Stimulated activated CD8-positive, alpha-beta memory T cell treated with anti-CD3 and anti-CD28 coated beads, Interleukin-7, amount 100 ng/mL, for 24 hours (primary cell): ENCODE results near the gene DOK1.
"Not testable (repeated sequence)": the region's sequence is repeated elsewhere in the genome, so short reads cannot be mapped to it uniquely, and the experiment has no call there.

Experiments
- DNase-seq: peaks from one replicate; pipeline ENCODE4 v3.0.0-alpha.2; 2020; ENCODE audit warnings: low read depth

The DOK1 gene

GRCh38 chr2:74548900-74549826 lies 5.4 kb upstream of the DOK1 start:
- no peak for DNase-seq

GRCh38 chr2:74550231-74550630 lies 4.3 kb upstream of the DOK1 start:
- DNase-seq: no peak

- no peak for DNase-seq
These were observed 3.0 kb upstream of the DOK1 start for GRCh38 chr2:74551530-74551929.

- DNase-seq: no peak
These were observed 2.3 kb upstream of the DOK1 start for GRCh38 chr2:74551942-74552913.

GRCh38 chr2:74552914-74553811 lies 1.4 kb upstream of the DOK1 start:
- DNase-seq: no peak

GRCh38 chr2:74554820-74555531 lies 456 bp downstream of the DOK1 start:
- DNase-seq: no peak

GRCh38 chr2:74555610-74556103 lies 1.1 kb downstream of the DOK1 start:
- no peak for DNase-seq

- DNase-seq: no peak
These were observed 1.6 kb downstream of the DOK1 start for GRCh38 chr2:74556159-74556558.

- DNase-seq: no peak
These were observed 2.4 kb downstream of the DOK1 start for GRCh38 chr2:74556831-74557370.

GRCh38 chr2:74558284-74559230 lies 4.0 kb downstream of the DOK1 start:
- no peak for DNase-seq

- DNase-seq: no peak
These were observed 5.4 kb downstream of the DOK1 start for GRCh38 chr2:74559912-74560311.

GRCh38 chr2:74560591-74560990 lies 6.1 kb downstream of the DOK1 start:
- DNase-seq: no peak

GRCh38 chr2:74561022-74561421 lies 6.5 kb downstream of the DOK1 start:
- not testable (repeated sequence) for DNase-seq

- DNase-seq: no peak
These were observed 7.7 kb downstream of the DOK1 start for GRCh38 chr2:74562126-74562775.

- DNase-seq: no peak
These were observed 9.7 kb downstream of the DOK1 start for GRCh38 chr2:74564222-74564621.

- no peak for DNase-seq
These were observed 11.7 kb downstream of the DOK1 start for GRCh38 chr2:74566076-74566753.

GRCh38 chr2:74566754-74567085 lies 12.2 kb downstream of the DOK1 start:
- DNase-seq: no peak

- no peak for DNase-seq
These were observed 13.4 kb downstream of the DOK1 start for GRCh38 chr2:74567881-74568280.
